Measurements from ENCODE around the gene NNT.
"Not testable (repeated sequence)": the region's sequence is repeated elsewhere in the genome, so short reads cannot be mapped to it uniquely, and the experiment has no call there.

Gene NNT

DNA sequence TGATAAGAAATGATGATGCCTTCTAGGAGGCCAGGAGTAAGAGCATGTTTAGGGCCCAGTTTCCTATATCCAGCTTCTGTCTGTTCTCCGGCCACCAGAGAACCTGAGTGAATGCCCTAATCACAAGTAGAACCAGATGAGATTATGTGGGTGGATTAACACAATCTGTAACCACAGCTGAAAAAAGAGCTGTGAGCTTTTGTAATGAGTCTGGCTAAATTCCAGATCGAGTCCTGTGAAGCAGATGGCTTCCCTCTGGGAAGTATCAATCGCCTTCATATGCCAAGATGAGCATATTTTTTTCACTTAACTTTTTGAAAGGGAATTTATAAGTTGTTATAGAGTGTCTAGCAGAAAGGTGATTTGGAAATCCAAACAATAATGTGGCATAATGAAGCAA lies 99.8 kb downstream of the NNT start:
- Mint-ChIP-seq H3K27ac (no peak overlapping the region), H3K4me3 (no peak overlapping the region), H3K27me3 (no peaks in the 10 kb centered on the region), H3K36me3 (peaks cover 44% of the 10 kb centered on the region), H3K9me3 (no peaks in the 10 kb centered on the region), H3K4me1 (no peaks in the 10 kb centered on the region)
- CTCF ChIA-PET, result no interaction called here
- DNase-seq, result no peak

GRCh38 chr5:43704243-43704642 lies 101.3 kb downstream of the NNT start:
- Mint-ChIP-seq H3K27me3 (no peaks in the 10 kb centered on the region), H3K4me1 (no peaks in the 10 kb centered on the region), H3K27ac (no peak overlapping the region), H3K9me3 (no peaks in the 10 kb centered on the region), H3K4me3 (no peak overlapping the region), H3K36me3 (peaks cover 42% of the 10 kb centered on the region)
- no peak for DNase-seq
- CTCF ChIA-PET, result no interaction called here

GRCh38 chr5:43706576-43706975 lies 103.6 kb downstream of the NNT start:
- H3K4me3 Mint-ChIP-seq, H3K9me3 Mint-ChIP-seq, DNase-seq, H3K27me3 Mint-ChIP-seq, H3K27ac Mint-ChIP-seq, H3K4me1 Mint-ChIP-seq, CTCF ChIA-PET: not testable (repeated sequence)
- H3K36me3 Mint-ChIP-seq, result peaks cover 34% of the 10 kb centered on the region

DNA sequence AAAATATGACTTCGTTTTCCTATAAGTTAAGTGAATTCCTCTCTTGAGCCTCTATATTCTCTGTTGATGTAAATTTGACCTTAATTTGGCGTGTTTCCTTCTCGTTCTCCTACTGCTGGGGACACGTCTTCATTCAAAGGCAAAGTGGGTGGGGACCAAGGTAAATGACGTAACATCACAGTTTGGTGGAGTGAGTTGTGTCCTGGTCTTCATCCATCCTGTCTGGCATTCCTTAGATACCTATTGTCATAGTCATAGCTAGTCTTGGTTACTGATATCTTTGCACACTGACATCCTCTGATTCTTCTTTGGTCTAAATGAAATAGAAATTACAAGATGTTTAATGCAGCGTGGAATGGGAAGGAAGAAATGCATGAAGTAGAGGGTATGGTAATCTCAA lies 108.5 kb downstream of the NNT start:
- no peak for DNase-seq
- Mint-ChIP-seq H3K36me3 (peaks cover 6% of the 10 kb centered on the region), H3K27ac (no peak overlapping the region), H3K4me1 (no peaks in the 10 kb centered on the region), H3K9me3 (no peaks in the 10 kb centered on the region), H3K4me3 (no peak overlapping the region), H3K27me3 (no peaks in the 10 kb centered on the region)
- CTCF ChIA-PET, result no interaction called here

DNA sequence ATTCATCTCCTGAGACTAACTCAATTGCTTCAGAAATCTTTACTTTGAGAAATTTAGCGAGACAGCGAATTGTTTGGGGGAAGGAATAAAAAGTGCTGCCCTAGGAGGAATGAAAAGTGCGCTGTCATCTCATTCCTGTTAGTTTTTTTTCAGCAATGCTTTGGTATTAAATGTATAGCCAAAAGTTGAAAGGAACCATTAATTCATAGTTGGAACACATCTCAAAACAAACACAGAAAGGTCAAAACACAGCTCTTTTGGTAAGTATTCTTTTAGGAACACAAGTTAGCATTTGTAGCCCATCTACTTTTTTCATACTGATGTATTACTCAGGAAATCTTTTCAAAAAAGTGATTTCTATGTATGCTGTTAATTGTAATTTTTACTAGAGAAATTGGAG lies 109.1 kb downstream of the NNT start:
- no peak for DNase-seq
- Mint-ChIP-seq H3K4me3 (no peak overlapping the region), H3K4me1 (no peaks in the 10 kb centered on the region), H3K27me3 (no peaks in the 10 kb centered on the region), H3K36me3 (peaks cover 3% of the 10 kb centered on the region), H3K27ac (no peak overlapping the region), H3K9me3 (no peaks in the 10 kb centered on the region)
- CTCF ChIA-PET, result no interaction called here

GRCh38 chr5:43719783-43720182 lies 116.8 kb downstream of the NNT start:
- H3K4me1 Mint-ChIP-seq, H3K27ac Mint-ChIP-seq, H3K4me3 Mint-ChIP-seq, H3K36me3 Mint-ChIP-seq, H3K27me3 Mint-ChIP-seq, DNase-seq, CTCF ChIA-PET, H3K9me3 Mint-ChIP-seq: not testable (repeated sequence)

- Mint-ChIP-seq H3K4me3 (no peak overlapping the region), H3K27me3 (peaks cover 5% of the 10 kb centered on the region)
- CTCF ChIA-PET, result interaction anchor here (3.5 kb wide), 1 partner anchor 603 kb away, joined by 17 read pairs; no protein-coding TSS in a partner anchor
Measured at GRCh38 chr5:43728581-43728980, 125.6 kb downstream of the NNT start.

DNA sequence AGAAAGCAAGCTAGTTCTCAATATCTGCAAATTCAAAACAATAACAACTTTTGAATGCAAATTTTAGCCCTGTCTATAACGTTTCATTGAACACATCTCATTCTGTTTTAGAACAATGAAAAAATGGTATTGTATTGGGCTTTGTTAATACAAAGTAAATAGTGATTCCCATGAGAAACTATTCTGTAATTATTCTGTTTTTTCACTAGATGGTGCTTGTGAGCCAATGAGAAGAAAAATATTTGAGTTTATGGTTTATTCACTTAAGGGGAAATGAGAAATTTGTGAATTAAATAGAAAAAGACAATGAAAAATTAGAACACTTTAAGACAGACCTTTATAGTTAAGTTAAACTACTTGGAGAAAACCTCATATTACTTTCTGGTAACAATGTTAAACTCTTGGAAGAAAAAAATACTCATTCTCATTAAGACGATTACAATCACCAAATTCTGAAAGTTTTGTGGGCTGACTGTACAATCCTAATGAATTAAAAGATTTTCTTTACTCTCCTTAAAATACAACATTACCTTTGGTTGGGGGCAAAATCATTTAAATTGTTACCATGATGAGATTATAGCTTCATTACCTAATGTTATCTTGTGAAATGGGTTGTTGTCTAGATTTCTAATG lies 127.0 kb downstream of the NNT start:
- H3K27me3 Mint-ChIP-seq, result peaks cover 5% of the 10 kb centered on the region
- CTCF ChIA-PET, result interaction anchor here (1.2 to 3.5 kb wide), 3 partner anchors 99 to 1044 kb away, joined by 5 to 17 read pairs (median 8); no protein-coding TSS in a partner anchor
- no peak overlapping the region for H3K4me3 Mint-ChIP-seq
- H3K9me3 Mint-ChIP-seq, result no peaks in the 10 kb centered on the region
- DNase-seq, result no peak
- H3K36me3 Mint-ChIP-seq, result no peaks in the 10 kb centered on the region
- H3K4me1 Mint-ChIP-seq, result no peaks in the 10 kb centered on the region
- no peak overlapping the region for H3K27ac Mint-ChIP-seq

More at GRCh38 chr5:43728581-43728980, 125.6 kb downstream of the NNT start:
- Mint-ChIP-seq H3K4me1 (no peaks in the 10 kb centered on the region), H3K36me3 (no peaks in the 10 kb centered on the region), H3K27ac (no peak overlapping the region), H3K9me3 (no peaks in the 10 kb centered on the region)
- DNase-seq, result no peak

DNA sequence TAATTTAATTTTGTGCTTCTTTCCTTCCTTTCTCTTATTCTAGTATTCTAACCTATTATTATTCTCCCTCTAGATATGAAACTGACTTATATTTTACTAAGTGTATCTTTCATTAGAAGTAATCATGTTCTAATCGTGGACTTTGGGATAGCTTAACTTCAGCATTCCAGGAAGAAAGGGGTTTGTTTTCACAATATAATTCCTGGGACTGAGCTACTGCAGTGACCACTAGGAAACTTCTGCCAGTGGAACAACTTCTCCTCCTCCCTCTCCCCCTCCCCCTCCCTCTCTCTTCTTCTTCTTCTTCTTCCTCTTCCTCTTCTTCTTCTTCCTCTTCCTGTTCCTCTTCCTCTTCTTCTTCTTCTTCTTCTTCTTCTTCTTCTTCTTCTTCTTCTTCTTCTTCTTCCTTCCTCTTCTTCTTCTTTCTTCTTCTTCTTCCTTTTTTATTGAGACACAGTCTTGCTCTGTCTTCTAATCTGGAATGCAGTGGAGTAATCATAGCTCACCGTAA lies 127.9 kb downstream of the NNT start:
- no peak overlapping the region for H3K4me3 Mint-ChIP-seq
- CTCF ChIA-PET, result interaction anchor here (1.2 to 3.5 kb wide), 2 partner anchors 601 to 1043 kb away, joined by 5 to 17 read pairs; no protein-coding TSS in a partner anchor
- no peaks in the 10 kb centered on the region for H3K36me3 Mint-ChIP-seq
- H3K27ac Mint-ChIP-seq, result no peak overlapping the region
- H3K27me3 Mint-ChIP-seq, result peaks cover 5% of the 10 kb centered on the region
- no peaks in the 10 kb centered on the region for H3K9me3 Mint-ChIP-seq
- H3K4me1 Mint-ChIP-seq, result no peaks in the 10 kb centered on the region
- DNase-seq, result no peak

DNA sequence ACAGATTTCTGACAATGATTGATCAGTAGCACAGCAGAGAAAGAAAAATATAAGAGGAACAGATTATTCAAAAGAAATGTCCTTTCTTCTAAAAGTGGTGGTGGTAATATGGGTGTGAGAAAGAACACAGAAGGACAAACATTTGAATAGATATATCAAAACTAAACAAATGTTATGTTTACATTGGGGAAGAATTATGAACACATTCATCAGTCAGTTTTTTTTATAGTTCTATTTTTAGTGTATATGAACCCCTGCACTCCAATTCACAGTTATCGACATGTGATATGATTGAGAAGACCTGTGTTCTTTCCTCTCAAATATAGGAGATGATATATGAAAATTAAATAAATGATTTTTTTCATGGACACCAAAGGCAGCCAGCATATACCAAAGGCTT lies 128.6 kb downstream of the NNT start:
- Mint-ChIP-seq H3K27ac (no peak overlapping the region), H3K27me3 (peaks cover 4% of the 10 kb centered on the region), H3K9me3 (no peaks in the 10 kb centered on the region), H3K36me3 (no peaks in the 10 kb centered on the region), H3K4me3 (no peak overlapping the region), H3K4me1 (no peaks in the 10 kb centered on the region)
- DNase-seq, result no peak
- CTCF ChIA-PET, result interaction anchor here (3.5 kb wide), 1 partner anchor 600 kb away, joined by 17 read pairs; no protein-coding TSS in a partner anchor

DNA sequence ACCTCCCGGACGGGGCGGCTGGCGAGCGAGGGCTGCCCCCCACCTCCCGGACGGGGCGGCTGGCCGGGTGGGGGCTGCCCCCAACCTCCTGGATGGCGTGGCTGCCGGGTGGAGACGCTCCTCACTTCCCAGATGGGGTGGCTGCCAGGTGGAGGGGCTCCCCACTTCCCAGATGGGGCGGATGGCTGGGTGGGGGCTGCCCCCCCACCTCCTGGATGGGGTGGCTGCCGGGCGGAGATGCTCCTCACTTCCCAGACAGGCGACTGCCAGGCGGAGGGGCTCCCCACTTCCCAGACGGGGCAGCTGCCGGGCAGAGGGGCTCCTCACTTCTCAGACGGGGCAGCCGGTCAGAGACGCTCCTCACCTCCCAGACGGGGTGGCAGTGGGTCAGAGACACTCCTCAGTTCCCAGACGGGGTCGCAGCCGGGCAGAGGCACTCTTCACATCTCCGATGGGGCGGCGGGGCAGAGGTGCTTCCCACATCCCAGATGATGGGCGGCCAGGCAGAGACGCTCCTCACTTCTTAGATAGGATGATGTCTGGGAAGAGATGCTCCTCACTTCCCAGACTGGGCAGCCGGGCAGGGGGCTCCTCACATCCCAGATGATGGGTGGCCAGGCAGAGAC lies 143.1 kb downstream of the NNT start:
- CTCF ChIA-PET, H3K9me3 Mint-ChIP-seq: not testable (repeated sequence)

GRCh38 chr5:43750809-43751208 lies 147.8 kb downstream of the NNT start:
- no peak for DNase-seq
- no peaks in the 10 kb centered on the region for H3K36me3 Mint-ChIP-seq
- H3K9me3 Mint-ChIP-seq, result peaks cover 3% of the 10 kb centered on the region
- H3K27ac Mint-ChIP-seq, result no peak overlapping the region
- no peaks in the 10 kb centered on the region for H3K4me1 Mint-ChIP-seq
- H3K4me3 Mint-ChIP-seq, result no peak overlapping the region
- CTCF ChIA-PET, result no interaction called here
- no peaks in the 10 kb centered on the region for H3K27me3 Mint-ChIP-seq

More for the DNA sequence above, 143.1 kb downstream of the NNT start:
- not testable (repeated sequence) for H3K27me3 Mint-ChIP-seq, DNase-seq, H3K4me3 Mint-ChIP-seq, H3K27ac Mint-ChIP-seq, H3K36me3 Mint-ChIP-seq, H3K4me1 Mint-ChIP-seq

- H3K9me3 Mint-ChIP-seq, result peaks cover 1% of the 10 kb centered on the region
- H3K4me1 Mint-ChIP-seq, result no peaks in the 10 kb centered on the region
- no peak for DNase-seq
- no peaks in the 10 kb centered on the region for H3K36me3 Mint-ChIP-seq
- no peak overlapping the region for H3K27ac Mint-ChIP-seq
- CTCF ChIA-PET, result no interaction called here
- H3K4me3 Mint-ChIP-seq, result no peak overlapping the region
- H3K27me3 Mint-ChIP-seq, result no peaks in the 10 kb centered on the region
Measured at GRCh38 chr5:43753069-43753468, 150.1 kb downstream of the NNT start.
